ENCODE measurements around the gene LNX2. TPM values are rescaled to one million over a fixed set of nuclear protein-coding genes. Genes with fewer than 3 reads are reported as not detected.

LNX2 gene
- total RNA-seq, 6 experiments from 2014 or later, result 9.5 to 28.3 (median 19.6) TPM

DNA sequence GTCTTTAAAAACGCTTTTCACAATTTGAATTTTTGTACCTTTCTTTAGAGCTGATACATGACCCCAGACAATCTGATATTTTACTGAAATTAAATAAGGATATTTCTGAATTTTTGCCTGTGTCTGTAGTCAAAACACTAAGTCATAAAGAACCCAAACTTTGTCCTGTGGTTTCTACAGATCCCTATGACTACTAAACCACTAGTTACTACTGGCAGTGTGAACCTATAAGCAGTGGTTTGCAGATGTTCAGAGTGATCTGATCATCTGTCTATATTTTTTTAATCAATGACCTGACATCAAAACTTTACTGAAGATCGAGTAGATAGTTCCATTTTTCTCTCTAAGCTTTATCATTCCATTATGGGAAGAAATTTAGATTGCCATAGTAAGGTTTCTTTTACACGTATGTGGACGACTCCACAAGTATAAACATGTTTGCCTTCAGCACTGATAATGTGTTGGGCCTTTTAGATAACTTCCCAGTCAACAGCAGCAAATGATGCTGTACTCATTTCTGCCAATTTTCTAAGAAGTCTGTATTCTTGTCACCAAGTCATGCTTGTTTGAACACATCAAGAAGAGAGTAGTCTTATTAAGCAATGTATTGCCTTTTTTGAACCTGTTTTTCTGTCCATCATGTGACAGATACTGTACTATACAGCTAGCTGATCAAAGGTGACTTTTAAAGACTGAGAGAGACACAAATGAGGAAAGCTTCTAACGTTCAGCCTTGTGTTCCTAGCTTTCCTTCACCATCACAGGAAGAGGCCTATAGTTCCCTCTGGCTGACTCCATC lies 23.2 kb upstream of the LNX2 start:
- no peak for DNase-seq

DNA sequence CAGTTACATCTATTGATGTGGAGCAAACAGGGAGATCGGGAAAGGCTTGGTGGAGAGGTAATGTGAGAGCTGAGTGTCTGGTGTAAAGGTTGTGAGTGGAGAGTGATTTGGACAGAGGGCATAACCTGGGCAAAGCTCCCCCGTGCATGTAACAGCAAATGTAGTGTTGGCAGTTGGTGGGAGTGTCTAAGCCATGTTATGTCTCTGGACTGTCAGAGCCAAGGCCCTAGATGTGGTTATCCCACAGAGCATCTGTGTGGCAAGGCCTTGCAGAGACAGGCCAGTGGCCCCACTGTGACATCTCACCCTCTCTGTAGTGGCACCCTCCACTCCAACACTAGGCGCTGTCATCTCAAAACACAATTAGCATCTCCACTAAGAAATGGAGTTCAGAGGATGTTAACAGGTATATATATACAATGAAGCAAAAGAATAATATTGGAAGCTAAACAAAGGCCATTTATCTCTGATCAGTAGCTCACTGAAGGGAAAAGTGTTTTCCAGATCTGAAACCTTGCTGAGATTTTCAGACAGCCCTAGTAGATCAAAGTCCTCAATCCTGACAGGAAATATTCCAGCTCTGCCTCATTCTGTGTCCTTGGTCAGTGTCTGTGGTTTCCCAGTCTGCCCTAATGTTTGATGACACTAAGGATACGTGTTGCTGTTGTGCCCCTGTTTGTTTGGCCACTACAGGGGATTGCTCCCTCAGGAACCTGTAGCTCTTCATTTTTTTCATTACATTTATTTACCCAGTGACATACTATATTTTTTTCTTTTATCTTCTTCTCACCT lies 21.6 kb upstream of the LNX2 start:
- intact Hi-C loops (cut with DNase I), result no loop called here
- H3K27ac ChIP-seq, result peak overlapping the region in 1 of 3 donors; percentile 31
- DNase-seq (no peak), ATAC-seq (peak; percentile 74 to 85 (median 78))
- TF ChIP-seq, protein P1, sequence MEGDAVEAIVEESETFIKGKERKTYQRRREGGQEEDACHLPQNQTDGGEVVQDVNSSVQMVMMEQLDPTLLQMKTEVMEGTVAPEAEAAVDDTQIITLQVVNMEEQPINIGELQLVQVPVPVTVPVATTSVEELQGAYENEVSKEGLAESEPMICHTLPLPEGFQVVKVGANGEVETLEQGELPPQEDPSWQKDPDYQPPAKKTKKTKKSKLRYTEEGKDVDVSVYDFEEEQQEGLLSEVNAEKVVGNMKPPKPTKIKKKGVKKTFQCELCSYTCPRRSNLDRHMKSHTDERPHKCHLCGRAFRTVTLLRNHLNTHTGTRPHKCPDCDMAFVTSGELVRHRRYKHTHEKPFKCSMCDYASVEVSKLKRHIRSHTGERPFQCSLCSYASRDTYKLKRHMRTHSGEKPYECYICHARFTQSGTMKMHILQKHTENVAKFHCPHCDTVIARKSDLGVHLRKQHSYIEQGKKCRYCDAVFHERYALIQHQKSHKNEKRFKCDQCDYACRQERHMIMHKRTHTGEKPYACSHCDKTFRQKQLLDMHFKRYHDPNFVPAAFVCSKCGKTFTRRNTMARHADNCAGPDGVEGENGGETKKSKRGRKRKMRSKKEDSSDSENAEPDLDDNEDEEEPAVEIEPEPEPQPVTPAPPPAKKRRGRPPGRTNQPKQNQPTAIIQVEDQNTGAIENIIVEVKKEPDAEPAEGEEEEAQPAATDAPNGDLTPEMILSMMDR (IDR thresholded peaks at IDR 0.05), result no peak
- no peaks in the 10 kb centered on the region for H3K9me3 ChIP-seq
- H3K4me1 ChIP-seq, result peaks cover 0 to 31% (median 7%) of the 10 kb centered on the region in 4 donors
- no peaks in the 10 kb centered on the region for H3K27me3 ChIP-seq
- WGBS (ENCODE audit: insufficient coverage, low coverage, low lambda C conversion rate, missing lambda C conversion rate), result 35% methylated on average over 3 of the region's 4 CpGs
- H3K4me3 ChIP-seq, result no peak overlapping the region
- no peaks in the 10 kb centered on the region for H3K36me3 ChIP-seq

More for the DNA sequence above, 23.2 kb upstream of the LNX2 start:
- Histone ChIP-seq H3K4me3 (no peak overlapping the region), H3K36me3 (no peaks in the 10 kb centered on the region), H3K4me1 (peaks cover 0 to 27% (median 7%) of the 10 kb centered on the region in 4 donors), H3K27me3 (no peaks in the 10 kb centered on the region), H3K9me3 (no peaks in the 10 kb centered on the region), H3K27ac (no peak overlapping the region)
- intact Hi-C loops (cut with DNase I), result no loop called here
- TF ChIP-seq, protein P1 (IDR thresholded peaks at IDR 0.05), result no peak
- no peak for TF ChIP-seq POLR2A (IDR thresholded peaks at IDR 0.05)
- WGBS (ENCODE audit: insufficient coverage, low coverage, low lambda C conversion rate, missing lambda C conversion rate), result 73% methylated on average over 5 of the region's 5 CpGs
- peak in 1 of 4 donors; percentile 21 for ATAC-seq

DNA sequence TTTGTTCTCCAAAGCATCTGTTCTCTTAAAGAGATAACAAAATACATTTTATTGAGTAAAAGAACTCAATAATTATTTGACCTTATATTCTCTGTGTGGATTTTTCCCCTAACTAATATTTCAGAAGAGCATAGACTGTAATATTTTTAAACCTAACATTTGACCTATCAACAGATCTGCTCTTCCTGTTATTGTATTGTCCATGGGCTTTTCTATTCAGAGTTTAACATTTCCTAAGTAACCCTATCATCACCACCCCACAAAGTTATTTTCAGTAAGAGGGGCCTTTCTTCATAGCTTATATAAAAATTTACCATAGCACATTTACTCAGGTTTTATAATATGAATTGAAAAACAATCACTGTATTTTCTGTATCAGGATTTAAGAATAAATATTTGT lies 18.9 kb upstream of the LNX2 start:
- Histone ChIP-seq H3K36me3 (no peaks in the 10 kb centered on the region), H3K27me3 (no peaks in the 10 kb centered on the region), H3K4me3 (no peak overlapping the region), H3K27ac (no peak overlapping the region), H3K4me1 (peaks cover 0 to 27% (median 5%) of the 10 kb centered on the region in 4 donors), H3K9me3 (no peaks in the 10 kb centered on the region)
- ATAC-seq (no peak), DNase-seq (no peak)
- no peak for TF ChIP-seq POLR2A (IDR thresholded peaks at IDR 0.05)
- TF ChIP-seq, protein P1 (IDR thresholded peaks at IDR 0.05), result no peak
- intact Hi-C loops (cut with DNase I), result no loop called here

DNA sequence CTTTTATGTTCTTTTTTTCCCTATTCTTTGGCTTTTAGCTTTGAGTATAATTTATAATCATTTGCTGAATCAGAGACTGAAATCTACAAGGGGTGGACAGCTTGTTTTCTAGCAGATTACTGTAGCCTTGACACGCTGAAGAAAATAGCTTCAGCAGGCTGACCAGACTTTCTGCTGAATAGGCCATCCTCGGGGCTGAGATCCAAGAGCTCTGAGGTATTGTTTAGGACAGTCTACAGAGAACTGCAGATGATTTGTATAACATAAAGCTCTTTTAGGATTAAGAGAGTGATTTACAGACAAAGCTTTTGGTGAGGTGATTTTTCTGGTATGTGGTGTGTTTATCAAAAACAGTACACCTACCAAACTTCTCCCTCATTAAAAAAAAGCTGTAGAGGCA lies 18.2 kb upstream of the LNX2 start:
- H3K27me3 ChIP-seq, result no peaks in the 10 kb centered on the region
- no peak overlapping the region for H3K4me3 ChIP-seq
- ATAC-seq (peak in 2 of 4 donors; percentile 33 to 43), DNase-seq (no peak)
- 42% methylated on average over 2 of the region's 2 CpGs for WGBS (ENCODE audit: insufficient coverage, low coverage, low lambda C conversion rate, missing lambda C conversion rate)
- no peaks in the 10 kb centered on the region for H3K36me3 ChIP-seq
- no peak for TF ChIP-seq POLR2A (IDR thresholded peaks at IDR 0.05)
- TF ChIP-seq, protein P1 (IDR thresholded peaks at IDR 0.05), result no peak
- H3K9me3 ChIP-seq, result no peaks in the 10 kb centered on the region
- peak overlapping the region in 1 of 3 donors; percentile 33 for H3K27ac ChIP-seq
- peaks cover 0 to 21% (median 2%) of the 10 kb centered on the region in 4 donors for H3K4me1 ChIP-seq
- intact Hi-C loops (cut with DNase I), result no loop called here
